ENCODE results near the gene GPN1.
"Not testable (repeated sequence)": the region's sequence is repeated elsewhere in the genome, so short reads cannot be mapped to it uniquely, and the experiment has no call there.

The GPN1 gene

GRCh38 chr2:27627963-27628766, 685 bp upstream of the GPN1 start:
- no peak for DNase-seq

- DNase-seq: not testable (repeated sequence)
Measured at GRCh38 chr2:27630257-27630656, 1.4 kb downstream of the GPN1 start.

GRCh38 chr2:27634291-27634690, 5.4 kb downstream of the GPN1 start:
- no peak for DNase-seq

GRCh38 chr2:27636766-27637165, 7.9 kb downstream of the GPN1 start:
- no peak for DNase-seq

- DNase-seq: no peak
Measured at GRCh38 chr2:27638037-27638637, 9.3 kb downstream of the GPN1 start.

- DNase-seq: no peak
Measured at GRCh38 chr2:27638709-27639108, 9.9 kb downstream of the GPN1 start.

- DNase-seq: no peak
Measured at GRCh38 chr2:27640722-27641245, 11.9 kb downstream of the GPN1 start.

GRCh38 chr2:27645197-27645596, 16.3 kb downstream of the GPN1 start:
- DNase-seq: no peak

GRCh38 chr2:27647289-27647688, 18.4 kb downstream of the GPN1 start:
- no peak for DNase-seq

- no peak for DNase-seq
Measured at GRCh38 chr2:27647737-27648136, 18.9 kb downstream of the GPN1 start.

- DNase-seq: no peak
Measured at GRCh38 chr2:27651056-27651455, 22.2 kb downstream of the GPN1 start.

GRCh38 chr2:27652341-27652740, 23.5 kb downstream of the GPN1 start:
- DNase-seq: no peak

- no peak for DNase-seq
Measured at GRCh38 chr2:27652790-27653189, 23.9 kb downstream of the GPN1 start.

GRCh38 chr2:27653397-27653796, 24.5 kb downstream of the GPN1 start:
- DNase-seq: no peak

- no peak for DNase-seq
Measured at GRCh38 chr2:27655155-27655951, 26.5 kb downstream of the GPN1 start.

- no peak for DNase-seq
Measured at GRCh38 chr2:27661371-27661770, 32.5 kb downstream of the GPN1 start.

GRCh38 chr2:27663285-27664153, 34.7 kb downstream of the GPN1 start, which contains the start of the genes SLC4A1AP and SUPT7L:
SLC4A1AP (plus strand) TSS chr2:27663889; CDS start chr2:27663915, 26 bp downstream.
SUPT7L (minus strand) TSS chr2:27663614; CDS start chr2:27662192, 1,422 bp downstream.
- peak; percentile 58 to 62 for DNase-seq

- DNase-seq: no peak
Measured at GRCh38 chr2:27664154-27664574, 35.3 kb downstream of the GPN1 start.

GRCh38 chr2:27664622-27665363, 35.9 kb downstream of the GPN1 start:
- no peak for DNase-seq

GRCh38 chr2:27667446-27667845, 38.6 kb downstream of the GPN1 start:
- no peak for DNase-seq

- no peak for DNase-seq
Measured at GRCh38 chr2:27671235-27671634, 42.4 kb downstream of the GPN1 start.
